Activated gamma-delta T cell treated with anti-CD3 and anti-CD28 coated beads, Interleukin-2, amount 50 U/mL, for 16 hours (primary cell): ENCODE measurements around the gene REXO4.

ENCODE experiments used
- DNase-seq: peaks from one replicate; pipeline ENCODE4 v3.0.0-alpha.2; 2020; ENCODE audit warnings: low read depth

The REXO4 gene

GRCh38 chr9:133367221-133367620 is 50.6 kb downstream of the REXO4 start:
- DNase-seq = no peak

- DNase-seq = no peak
These were observed 51.4 kb downstream of the REXO4 start for GRCh38 chr9:133366435-133366834.

GRCh38 chr9:133362359-133363044 is 55.3 kb downstream of the REXO4 start:
- no peak for DNase-seq

- no peak for DNase-seq
These were observed 56.2 kb downstream of the REXO4 start for GRCh38 chr9:133361507-133362092.

GRCh38 chr9:133360400-133361393 is 57.1 kb downstream of the REXO4 start:
- no peak for DNase-seq

- DNase-seq = no peak
These were observed 58.2 kb downstream of the REXO4 start for GRCh38 chr9:133359399-133360175.

GRCh38 chr9:133357656-133358055 is 60.2 kb downstream of the REXO4 start:
- DNase-seq = no peak

GRCh38 chr9:133356391-133357091 is 61.3 kb downstream of the REXO4 start, which contains the start of the genes SURF1 and SURF2:
SURF1 (minus strand) TSS chr9:133356487; CDS start chr9:133356453, 34 bp downstream.
SURF2 (plus strand) TSS chr9:133356550; CDS start chr9:133356593, 43 bp downstream.
- peak; percentile 81 for DNase-seq
